EL (cell line): ENCODE results near the gene TMEM132D.
"Not testable (repeated sequence)": the region's sequence is repeated elsewhere in the genome, so short reads cannot be mapped to it uniquely, and the experiment has no call there.

Experiments used
- DNase-seq: peaks from one replicate; pipeline ENCODE4 v3.0.0-alpha.2; 2016

Gene TMEM132D

DNA sequence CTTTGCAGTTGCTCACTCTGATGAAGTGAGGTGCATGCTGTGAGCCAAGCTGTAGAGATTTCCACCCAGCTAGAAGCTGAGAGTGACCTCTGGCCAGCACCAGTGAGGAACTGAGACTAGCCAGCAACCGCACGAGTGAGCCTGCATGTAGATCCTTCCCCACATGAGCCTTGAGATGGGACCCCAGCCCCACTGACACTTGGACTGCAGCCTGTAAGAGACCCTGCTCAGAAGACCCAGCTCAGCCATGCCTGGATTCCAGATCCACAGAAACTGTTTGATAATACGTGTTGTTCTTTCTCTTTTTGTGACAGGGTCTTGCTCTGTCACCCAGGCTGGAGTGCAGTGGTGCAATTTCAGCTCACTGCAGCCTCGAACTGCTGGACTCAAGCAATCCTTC, 821.4 kb downstream of the TMEM132D start:
- DNase-seq = no peak

- no peak for DNase-seq
Measured at GRCh38 chr12:129081755-129082250, 822.0 kb downstream of the TMEM132D start.

GRCh38 chr12:129080821-129081220, 823.0 kb downstream of the TMEM132D start:
- no peak for DNase-seq

DNA sequence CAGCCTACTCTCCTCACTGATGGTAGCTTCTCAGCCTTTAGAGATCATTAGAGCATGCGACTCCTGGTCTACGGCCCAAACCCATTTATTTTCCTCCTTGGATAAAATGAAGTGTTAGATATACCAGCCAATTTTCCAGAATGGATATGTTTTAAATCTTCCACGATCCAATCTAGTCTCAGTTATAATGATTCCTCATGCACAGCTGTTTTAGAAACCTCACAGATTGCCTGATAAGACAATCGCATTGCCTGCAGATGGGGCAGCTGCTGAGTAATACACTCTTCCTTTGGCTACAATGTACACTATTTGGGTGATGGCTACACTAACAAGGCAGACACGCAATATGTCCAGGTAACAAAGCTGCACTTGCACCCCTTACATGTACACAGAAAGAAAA, 823.4 kb downstream of the TMEM132D start:
- DNase-seq = no peak

DNA sequence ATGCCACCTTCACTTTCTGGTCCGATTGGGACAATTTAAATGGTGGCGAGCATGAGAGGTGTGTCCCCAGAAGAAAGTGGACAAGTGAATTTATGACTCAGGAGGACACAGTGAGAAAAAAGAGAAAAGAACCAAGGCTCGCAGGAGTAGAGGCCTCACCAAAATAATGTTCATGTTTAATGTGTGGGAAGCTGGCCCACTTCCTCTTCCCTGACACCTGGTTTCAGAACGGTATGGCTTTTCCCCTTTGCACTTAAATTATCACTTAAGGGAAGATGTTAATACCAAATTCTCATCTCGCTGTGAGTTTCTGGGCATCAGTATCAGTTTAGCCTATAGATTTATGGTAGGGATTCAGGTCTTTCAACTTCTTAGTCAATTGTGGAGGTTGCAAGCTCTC, 824.1 kb downstream of the TMEM132D start:
- DNase-seq = no peak

- no peak for DNase-seq
Measured at GRCh38 chr12:129076441-129077320, 827.1 kb downstream of the TMEM132D start.

- no peak for DNase-seq
Measured at GRCh38 chr12:129075460-129076208, 828.2 kb downstream of the TMEM132D start.

- DNase-seq = no peak
Measured at GRCh38 chr12:129074379-129074778, 829.4 kb downstream of the TMEM132D start.

DNA sequence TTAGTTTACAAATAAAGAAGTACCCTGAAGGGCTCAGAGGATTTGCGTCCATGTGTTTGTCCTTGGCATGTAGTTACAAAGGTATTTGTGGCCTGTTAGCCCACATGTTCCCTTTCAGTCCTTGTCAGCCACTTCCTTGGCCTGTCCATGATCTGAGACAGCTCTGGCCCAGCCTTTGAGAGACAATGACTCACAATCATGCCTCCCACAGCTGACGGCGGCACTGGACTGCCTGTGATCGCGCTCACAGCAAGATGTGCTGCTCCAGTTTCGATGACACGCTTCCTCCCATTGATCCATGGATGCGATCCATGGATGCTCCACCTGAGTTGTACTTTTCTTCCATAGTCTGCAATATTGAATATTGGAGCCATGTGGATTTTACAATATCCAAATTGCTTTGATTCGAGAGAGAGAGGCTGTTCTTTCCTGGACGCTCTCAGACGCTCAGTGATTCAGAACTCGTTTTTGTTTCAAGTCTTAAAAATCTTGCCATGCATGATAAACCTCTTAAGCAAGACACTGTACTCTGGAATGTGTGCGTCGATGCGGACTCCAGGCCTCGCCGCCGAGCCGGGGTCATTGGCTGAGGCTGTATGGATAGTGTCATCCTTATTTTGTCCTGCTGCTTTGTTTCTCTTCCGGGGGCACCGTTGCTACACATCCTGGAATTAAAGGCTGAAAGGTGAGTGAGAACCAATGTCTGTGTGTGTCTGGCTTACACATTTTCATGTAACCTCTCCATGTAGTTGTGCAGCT, 830.5 kb downstream of the TMEM132D start:
- no peak for DNase-seq

- no peak for DNase-seq
Measured at GRCh38 chr12:129071362-129071761, 832.5 kb downstream of the TMEM132D start.

GRCh38 chr12:129069886-129070285, 833.9 kb downstream of the TMEM132D start:
- no peak for DNase-seq

- DNase-seq = no peak
Measured at GRCh38 chr12:129068684-129069083, 835.1 kb downstream of the TMEM132D start.

- no peak for DNase-seq
Measured at GRCh38 chr12:129067491-129067890, 836.3 kb downstream of the TMEM132D start.

DNA sequence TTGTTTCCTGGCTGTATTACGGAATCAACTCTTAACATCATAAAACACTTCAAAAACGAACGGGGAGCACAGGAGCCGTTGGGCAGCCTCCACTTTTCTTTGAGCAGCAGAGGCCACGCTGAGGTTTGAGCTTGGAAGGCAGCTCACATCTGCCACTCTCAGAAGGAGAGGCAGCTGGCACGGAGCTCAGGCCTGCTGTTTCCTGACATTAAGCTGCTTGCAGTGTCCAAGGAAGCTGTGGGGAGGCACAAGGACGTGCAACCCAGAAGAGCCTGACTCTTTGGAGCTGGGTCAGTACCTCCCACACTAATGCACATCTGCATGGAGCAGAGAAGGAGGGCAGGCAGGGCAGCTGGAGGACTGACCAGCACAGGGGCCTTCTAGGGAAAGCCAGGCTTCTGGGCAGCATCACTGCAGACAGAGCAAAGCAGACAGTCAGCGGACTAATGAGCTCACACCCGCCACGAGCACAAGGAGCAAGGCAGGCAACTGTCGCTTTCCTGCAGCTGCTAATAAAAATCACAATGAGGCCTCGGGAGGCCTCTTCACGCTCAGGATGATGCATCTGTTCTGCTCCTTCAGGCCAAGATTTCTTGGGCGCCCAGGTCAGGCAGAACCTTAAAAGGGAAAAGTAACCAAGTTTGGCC, 839.5 kb downstream of the TMEM132D start:
- no peak for DNase-seq

DNA sequence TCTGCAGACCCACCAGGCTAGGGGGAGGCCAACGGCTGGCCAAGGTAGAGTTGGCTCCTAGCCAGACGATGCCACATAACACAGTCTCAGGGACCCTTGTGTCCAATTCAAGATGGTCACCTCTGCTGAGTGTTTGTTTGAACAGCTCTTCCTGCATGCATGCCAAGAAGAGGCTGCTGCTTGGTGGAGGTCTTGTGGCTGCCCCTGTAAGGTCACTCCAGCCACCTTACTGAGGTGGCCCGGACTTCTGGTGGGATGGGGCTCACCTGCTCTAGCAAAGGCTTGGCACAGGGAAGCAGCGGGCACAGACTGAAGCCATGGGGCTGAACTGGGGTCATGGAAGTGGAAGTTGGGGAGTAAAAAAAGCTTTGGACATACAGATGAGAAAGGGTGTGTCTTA, 840.2 kb downstream of the TMEM132D start:
- DNase-seq = no peak

DNA sequence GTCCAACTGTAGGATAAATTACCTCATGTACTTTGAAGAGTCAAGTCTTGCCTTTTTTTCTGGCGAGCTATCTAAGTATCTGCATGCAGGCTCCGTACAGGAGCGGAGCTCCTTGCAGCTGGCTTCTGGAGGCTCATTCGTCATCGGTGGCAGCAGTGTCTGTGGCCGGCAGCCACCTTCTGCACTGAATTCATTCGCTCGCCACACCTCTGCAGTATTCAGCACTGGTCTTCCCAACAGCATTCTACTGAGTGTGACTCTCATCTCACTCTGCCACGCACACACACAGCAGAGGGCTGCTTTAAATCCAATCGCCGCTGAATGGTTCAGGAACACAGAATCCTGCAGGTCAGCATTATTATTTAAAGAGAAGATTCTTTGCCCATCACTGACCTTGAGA, 850.6 kb downstream of the TMEM132D start:
- DNase-seq = no peak

DNA sequence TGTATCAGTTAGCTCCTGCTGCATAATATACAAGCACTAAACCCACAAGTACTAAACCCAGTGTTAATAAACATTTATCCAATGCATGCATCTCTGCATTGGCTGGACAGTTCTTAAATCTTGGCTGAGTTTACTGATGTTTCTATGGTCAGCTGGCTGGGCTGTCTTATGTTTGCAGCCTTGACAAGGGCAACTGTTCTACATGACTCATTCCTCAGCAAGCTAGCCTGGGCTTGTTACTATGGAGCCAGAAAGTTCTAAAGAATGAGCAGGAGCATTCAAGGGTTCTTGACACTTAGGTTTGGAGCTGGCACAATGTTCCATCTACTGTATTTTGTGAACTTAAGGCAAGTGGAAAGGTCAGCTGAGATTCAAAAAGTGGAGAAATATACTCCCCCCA, 851.5 kb downstream of the TMEM132D start:
- DNase-seq = no peak

DNA sequence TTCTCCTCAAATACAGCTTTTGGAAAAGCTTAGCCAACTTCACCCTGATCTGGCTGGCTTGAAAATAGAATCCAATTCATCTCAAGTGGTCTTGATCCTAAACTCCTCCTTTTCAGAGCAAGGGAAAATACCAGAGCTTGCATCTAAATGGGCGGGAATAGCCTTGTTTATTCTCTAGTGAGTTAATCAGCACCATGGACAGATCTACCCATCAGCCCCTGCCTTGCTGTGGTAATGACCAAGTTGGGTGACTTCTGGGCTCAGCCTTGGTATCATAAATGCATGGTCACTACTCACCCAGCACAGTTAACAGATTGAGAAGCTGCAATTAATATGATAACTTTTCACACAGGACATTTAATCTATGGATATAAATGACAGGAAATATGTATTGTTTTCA, 853.9 kb downstream of the TMEM132D start:
- no peak for DNase-seq

DNA sequence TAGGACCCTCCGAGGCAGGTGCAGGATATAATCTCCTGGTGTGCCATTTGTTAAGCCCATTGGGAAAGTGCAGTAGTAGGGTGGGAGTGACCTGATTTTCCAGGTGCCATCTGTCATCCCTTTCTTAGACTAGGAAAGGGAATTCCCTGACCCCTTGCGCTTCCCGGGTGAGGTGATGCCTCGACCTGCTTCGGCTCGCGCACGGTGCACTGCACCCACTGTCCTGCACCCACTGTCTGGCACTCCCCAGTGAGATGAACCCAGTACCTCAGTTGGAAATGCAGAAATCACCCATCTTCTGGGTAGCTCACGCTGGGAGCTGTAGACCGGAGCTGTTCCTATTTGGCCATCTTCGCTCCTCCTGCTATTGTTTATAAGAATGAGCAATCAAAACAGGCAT, 860.5 kb downstream of the TMEM132D start:
- DNase-seq = not testable (repeated sequence)

DNA sequence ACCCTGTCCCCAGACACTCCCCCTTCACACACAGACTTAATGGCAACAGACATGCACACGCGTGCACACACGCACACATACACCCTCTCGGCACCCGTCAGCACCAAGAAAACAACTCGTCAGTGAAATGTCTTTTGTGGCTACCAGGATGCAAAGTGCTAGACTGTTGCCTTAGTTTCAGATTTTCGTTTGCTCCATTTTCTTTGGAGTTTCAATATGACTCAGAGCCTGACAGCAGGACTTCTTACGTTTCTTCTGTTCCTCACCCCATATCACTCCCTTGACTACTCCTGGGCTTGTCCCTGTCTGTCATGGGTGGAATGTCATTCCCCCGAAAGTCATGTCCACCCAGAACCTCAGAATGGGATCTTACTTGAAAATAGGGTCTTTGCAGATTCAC, 867.7 kb downstream of the TMEM132D start:
- DNase-seq = no peak

DNA sequence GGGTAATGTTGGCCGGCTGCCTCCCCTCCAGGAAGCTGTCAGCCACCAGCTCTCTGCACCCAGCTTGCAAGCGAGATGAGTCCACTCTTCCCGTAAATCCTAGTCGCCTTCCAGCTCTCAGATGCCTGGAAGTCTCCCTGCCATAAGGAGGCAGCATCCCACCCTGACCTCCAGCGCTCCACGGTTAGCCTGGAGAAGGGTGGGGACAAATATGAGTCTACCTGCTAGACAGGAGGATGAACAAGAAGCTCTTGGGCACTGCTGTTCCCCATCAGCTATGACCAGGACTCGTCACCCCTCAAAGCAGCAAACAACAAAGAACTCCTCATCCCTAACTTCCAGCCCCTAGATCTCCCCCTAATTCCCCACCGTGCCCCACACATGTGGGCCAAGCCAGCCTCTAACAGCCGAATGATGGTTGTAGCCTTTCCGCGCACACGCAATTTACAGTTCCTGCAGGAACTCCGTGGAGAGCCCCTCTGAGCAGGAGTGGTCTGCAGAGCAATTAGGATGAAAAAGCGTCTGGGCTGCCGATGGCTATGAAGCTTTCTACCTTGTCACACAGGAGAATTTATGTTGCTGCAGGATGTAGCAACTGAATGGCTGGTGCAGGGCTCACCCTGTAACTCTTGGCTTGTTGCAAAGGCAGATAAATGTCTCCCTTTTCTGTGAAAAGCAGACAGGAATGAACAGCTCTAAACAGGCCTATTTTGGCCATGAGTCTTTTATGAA, 869.1 kb downstream of the TMEM132D start:
- no peak for DNase-seq

- DNase-seq = no peak
Measured at GRCh38 chr12:129028844-129029243, 875.0 kb downstream of the TMEM132D start.
